Prostate gland (tissue), 2 donors: ENCODE data around the gene TP63. TPM values are rescaled to one million over a fixed set of nuclear protein-coding genes. Genes with fewer than 3 reads are reported as not detected.

ENCODE experiments used
- DNase-seq: peaks from one replicate; pipeline ENCODE4 v3.0.0-alpha.2; 2019; ENCODE audit warnings: low spot score
- H3K27ac ChIP-seq, 2 donors: fragments of 200-600 bp; sonication (generic); 2 replicates each; pipeline ENCODE4 v1.5.1; 2017 to 2019
- H3K27me3 ChIP-seq: fragments of 200-600 bp; sonication (generic); replicated peaks from 2 replicates; pipeline ENCODE4 v1.5.1; 2019; ENCODE audit not compliant: insufficient read depth
- H3K36me3 ChIP-seq, 2 donors: fragments of 200-600 bp; sonication (generic); 1 replicate in 1 of 2; 2 replicates in 1 of 2; pipeline versions ENCODE4 v1.5.1 to v1.8.1; 2017 to 2019
- H3K4me1 ChIP-seq: fragments of 200-600 bp; sonication (generic); replicated peaks from 2 replicates; pipeline ENCODE4 v1.5.1; 2019
- H3K4me3 ChIP-seq, 2 donors: fragments of 200-600 bp; sonication (generic); 2 replicates each; pipeline ENCODE4 v1.5.1; 2017 to 2019
- H3K9me3 ChIP-seq: fragments of 200-600 bp; sonication (generic); 2 replicates; pipeline ENCODE4 v1.5.1; 2017
- POLR2A ChIP-seq: fragments of 450-650 bp; IDR thresholded peaks from one replicate; pipeline ENCODE4 v1.6.1; 2016; ENCODE audit warnings: antibody characterized with exemption, mild to moderate bottlenecking
- POLR2AphosphoS5 ChIP-seq: sonication (generic); formaldehyde crosslinking; IDR thresholded peaks from one replicate; pipeline ENCODE4 v1.6.1; 2017; ENCODE audit warnings: antibody characterized with exemption
- WGBS: methylation state at CpG from one replicate; pipeline ENCODE4 v1.1.5; 2018; 5-methylcytosine and 5-hydroxymethylcytosine counted together
- intact Hi-C: fragments of 100-400 bp; cut with DNase I; formaldehyde crosslinking; loops from one replicate; pipeline ENCODE4 v1.14.2; 2022
- total RNA-seq, 2 donors: library from RNA; depleted of rRNA; stranded (reverse); fragments of >200 nt; gene quantifications; one replicate each; pipeline ENCODE4 v1.1.0, GENCODE V29; 2016
- TF ChIP-seq, protein P1 (sequence below), 4 experiments: fragments of 200-600 bp in 2 of 4; fragments of 450-650 bp in 2 of 4; sonication (generic) in 2 of 4; IDR thresholded peaks; 1 replicate in 3 of 4; 2 replicates in 1 of 4; pipeline ENCODE4 v1.5.1; 2016 to 2019; ENCODE audit warnings: antibody characterized with exemption in 4 of 4, mild to moderate bottlenecking in 2 of 4, moderate library complexity in 2 of 4

Gene TP63
- total RNA-seq, 2 donors from 2014 or later = 39.9 to 67.5 TPM

DNA sequence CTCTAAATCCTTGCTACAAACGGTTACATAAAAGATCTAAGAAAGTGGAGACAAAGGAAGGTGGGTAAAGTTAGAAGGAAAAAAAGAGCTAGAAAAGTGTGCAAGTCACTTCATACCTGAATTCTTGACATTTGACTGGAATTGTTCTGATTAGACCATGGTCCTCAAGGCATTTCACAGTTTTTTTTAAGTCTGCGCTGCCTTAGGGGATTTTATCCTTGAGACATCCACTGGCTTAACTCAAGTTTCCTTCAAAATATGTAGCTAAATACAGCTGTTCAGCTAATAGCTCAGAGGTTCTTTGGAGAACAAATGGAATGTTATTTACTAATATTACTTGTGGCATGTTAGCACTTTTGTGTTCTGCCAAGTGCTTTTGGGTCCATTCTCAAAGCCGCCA lies 236.9 kb downstream of the TP63 start:
- H3K4me3 ChIP-seq = no peak overlapping the region
- H3K9me3 ChIP-seq = no peaks in the 10 kb centered on the region
- TF ChIP-seq, protein P1, sequence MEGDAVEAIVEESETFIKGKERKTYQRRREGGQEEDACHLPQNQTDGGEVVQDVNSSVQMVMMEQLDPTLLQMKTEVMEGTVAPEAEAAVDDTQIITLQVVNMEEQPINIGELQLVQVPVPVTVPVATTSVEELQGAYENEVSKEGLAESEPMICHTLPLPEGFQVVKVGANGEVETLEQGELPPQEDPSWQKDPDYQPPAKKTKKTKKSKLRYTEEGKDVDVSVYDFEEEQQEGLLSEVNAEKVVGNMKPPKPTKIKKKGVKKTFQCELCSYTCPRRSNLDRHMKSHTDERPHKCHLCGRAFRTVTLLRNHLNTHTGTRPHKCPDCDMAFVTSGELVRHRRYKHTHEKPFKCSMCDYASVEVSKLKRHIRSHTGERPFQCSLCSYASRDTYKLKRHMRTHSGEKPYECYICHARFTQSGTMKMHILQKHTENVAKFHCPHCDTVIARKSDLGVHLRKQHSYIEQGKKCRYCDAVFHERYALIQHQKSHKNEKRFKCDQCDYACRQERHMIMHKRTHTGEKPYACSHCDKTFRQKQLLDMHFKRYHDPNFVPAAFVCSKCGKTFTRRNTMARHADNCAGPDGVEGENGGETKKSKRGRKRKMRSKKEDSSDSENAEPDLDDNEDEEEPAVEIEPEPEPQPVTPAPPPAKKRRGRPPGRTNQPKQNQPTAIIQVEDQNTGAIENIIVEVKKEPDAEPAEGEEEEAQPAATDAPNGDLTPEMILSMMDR (IDR thresholded peaks at IDR 0.05) = no peak
- H3K4me1 ChIP-seq = no peaks in the 10 kb centered on the region
- no peaks in the 10 kb centered on the region for H3K27me3 ChIP-seq
- no peak overlapping the region for H3K27ac ChIP-seq
- no peaks in the 10 kb centered on the region for H3K36me3 ChIP-seq
- WGBS = 91% methylated on average over 3 of the region's 3 CpGs
- no peak for DNase-seq
- intact Hi-C loops = no loop called here

GRCh38 chr3:189869165-189869564 lies 238.0 kb downstream of the TP63 start:
- Histone ChIP-seq H3K4me3 (no peak overlapping the region), H3K27ac (no peak overlapping the region), H3K27me3 (no peaks in the 10 kb centered on the region), H3K4me1 (no peaks in the 10 kb centered on the region), H3K36me3 (no peaks in the 10 kb centered on the region), H3K9me3 (no peaks in the 10 kb centered on the region)
- WGBS = 94% methylated on average over 4 of the region's 4 CpGs
- intact Hi-C loops = no loop called here
- TF ChIP-seq, protein P1 (IDR thresholded peaks at IDR 0.05) = no peak
- TF ChIP-seq POLR2AphosphoS5 (no peak), POLR2A (no peak)
- DNase-seq = no peak

GRCh38 chr3:189871418-189871817 lies 240.2 kb downstream of the TP63 start:
- H3K36me3 ChIP-seq = no peaks in the 10 kb centered on the region
- no peak overlapping the region for H3K4me3 ChIP-seq
- no peak for DNase-seq
- H3K4me1 ChIP-seq = no peaks in the 10 kb centered on the region
- 47% methylated on average over 2 of the region's 2 CpGs for WGBS
- no peaks in the 10 kb centered on the region for H3K27me3 ChIP-seq
- intact Hi-C loops = no loop called here
- H3K9me3 ChIP-seq = no peaks in the 10 kb centered on the region
- no peak for TF ChIP-seq POLR2AphosphoS5
- no peak for TF ChIP-seq POLR2A
- TF ChIP-seq, protein P1 (IDR thresholded peaks at IDR 0.05) = no peak
- H3K27ac ChIP-seq = no peak overlapping the region

DNA sequence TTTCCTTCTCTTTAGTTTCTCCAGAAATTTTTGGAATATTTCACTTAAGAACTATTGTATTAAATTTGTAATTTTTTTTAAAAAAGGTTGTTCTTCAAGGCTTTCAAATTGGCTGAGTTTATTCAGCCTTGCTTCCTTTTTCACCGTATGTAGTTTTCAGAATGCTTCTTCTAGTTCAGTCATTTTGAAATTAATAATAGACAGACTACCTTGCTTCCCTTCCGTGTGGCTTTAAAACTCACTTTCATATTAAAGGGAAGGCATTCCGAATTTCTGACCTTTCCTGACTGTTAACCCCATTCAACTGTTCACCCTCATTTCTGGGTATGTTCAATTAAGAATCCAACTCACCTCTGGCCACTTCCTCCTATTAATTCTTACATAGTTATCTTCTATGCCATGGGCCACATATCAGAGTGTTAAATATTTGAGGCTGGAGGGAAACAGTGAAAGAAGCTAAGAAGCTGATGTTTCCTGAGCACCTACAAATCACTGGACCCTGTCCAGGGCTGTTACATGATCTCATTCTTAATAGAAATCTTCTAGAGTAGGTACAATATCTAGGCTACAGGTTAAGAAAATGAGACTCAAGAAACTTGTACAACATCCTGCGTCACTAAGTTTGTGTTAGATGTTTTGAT lies 252.0 kb downstream of the TP63 start:
- TF ChIP-seq POLR2A = no peak
- TF ChIP-seq, protein P1 (IDR thresholded peaks at IDR 0.05) = no peak
- TF ChIP-seq POLR2AphosphoS5 = no peak
- intact Hi-C loops = no loop called here
- 67% methylated on average over 4 of the region's 4 CpGs for WGBS
- H3K4me3 ChIP-seq = no peak overlapping the region
- H3K27me3 ChIP-seq = no peaks in the 10 kb centered on the region
- no peak overlapping the region for H3K27ac ChIP-seq
- H3K36me3 ChIP-seq = no peaks in the 10 kb centered on the region
- no peaks in the 10 kb centered on the region for H3K4me1 ChIP-seq
- no peaks in the 10 kb centered on the region for H3K9me3 ChIP-seq
- DNase-seq = no peak

- TF ChIP-seq POLR2AphosphoS5 = no peak
- no peak for TF ChIP-seq POLR2A
- H3K27ac ChIP-seq = no peak overlapping the region
- no peak overlapping the region for H3K4me3 ChIP-seq
- H3K4me1 ChIP-seq = no peaks in the 10 kb centered on the region
- DNase-seq = no peak
- no peaks in the 10 kb centered on the region for H3K36me3 ChIP-seq
- 85% methylated on average over 4 of the region's 4 CpGs for WGBS
- no peaks in the 10 kb centered on the region for H3K9me3 ChIP-seq
- no peaks in the 10 kb centered on the region for H3K27me3 ChIP-seq
- intact Hi-C loops = no loop called here
These were observed 259.3 kb downstream of the TP63 start for GRCh38 chr3:189890496-189890895.
